GM21576 (cell line): ENCODE data around the gene THADA.

Experiments used
- ATAC-seq: cut with Tn5 transposase; IDR thresholded peaks from one replicate; pipeline ENCODE4 v1.9.1; 2021; ENCODE audit warnings: mild to moderate bottlenecking, moderate library complexity; ENCODE audit not compliant: unreplicated experiment

Gene THADA

DNA sequence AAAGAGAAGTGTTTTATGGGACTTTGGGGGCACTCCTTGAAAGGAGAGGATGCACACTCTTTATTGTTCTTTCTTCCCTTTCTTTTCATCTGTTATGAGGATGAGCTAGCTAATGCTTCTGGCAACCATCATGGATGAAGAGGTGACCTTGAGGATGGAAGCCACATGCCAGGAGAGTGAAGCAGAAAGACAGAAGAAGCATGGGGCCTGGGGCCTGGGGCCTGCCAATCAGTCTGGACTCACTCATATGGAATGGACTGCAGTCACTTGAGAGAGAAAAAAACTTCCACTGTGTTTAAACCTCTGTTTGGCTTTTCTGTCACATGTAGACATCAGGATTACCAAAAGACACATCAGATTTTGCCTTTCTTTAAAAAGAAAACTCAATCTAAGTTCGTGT is 333.6 kb downstream of the THADA start:
- ATAC-seq, result no peak

DNA sequence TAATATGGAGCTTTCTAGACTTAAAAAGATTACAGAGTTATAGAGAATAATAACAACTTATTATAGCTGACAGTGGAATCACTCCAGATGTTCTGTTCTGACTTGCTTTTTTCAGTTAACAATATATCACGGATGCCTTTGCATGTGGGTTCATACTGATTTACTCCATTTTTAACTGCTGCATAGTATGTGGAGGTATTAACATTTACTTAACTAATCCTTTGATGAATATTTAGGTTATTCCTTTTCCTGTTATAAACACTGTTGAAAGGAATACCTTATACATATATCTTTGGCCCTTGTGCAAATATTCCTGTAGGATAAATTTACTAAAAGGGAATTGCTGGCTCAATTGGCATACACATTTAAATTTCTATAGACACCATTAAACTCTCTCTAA is 336.3 kb downstream of the THADA start:
- ATAC-seq, result no peak

- ATAC-seq, result no peak
Measured at GRCh38 chr2:43258547-43259156, 337.2 kb downstream of the THADA start.

DNA sequence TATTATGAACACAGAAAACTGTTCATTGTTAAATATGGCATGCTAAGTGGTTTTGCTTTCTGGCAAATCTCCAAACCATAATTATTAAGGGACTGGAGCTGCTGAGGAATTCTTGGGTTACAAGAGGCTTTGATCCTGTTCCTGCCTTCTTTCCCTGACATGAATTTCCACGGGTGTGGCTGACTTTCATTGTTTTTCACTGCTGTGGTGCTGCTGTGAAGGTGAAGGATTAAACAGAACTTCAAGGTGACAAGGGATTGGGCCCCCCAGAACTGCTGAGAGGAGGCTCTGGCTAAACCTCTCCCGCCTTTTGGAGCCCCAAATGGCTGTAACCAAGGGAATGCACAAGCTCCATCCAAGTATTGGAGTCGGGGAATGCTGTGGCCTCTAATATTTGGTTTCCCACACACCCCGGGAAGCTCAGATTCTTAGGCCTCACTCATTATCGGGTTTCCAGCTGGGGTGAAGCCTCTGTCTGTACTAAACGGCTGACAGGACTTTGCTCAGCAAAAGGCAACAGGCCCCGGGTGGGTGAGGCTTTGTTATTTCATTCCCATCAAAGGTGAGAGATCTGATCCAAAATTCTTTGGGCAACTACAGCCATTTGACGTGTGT is 340.4 kb downstream of the THADA start:
- no peak for ATAC-seq

- ATAC-seq, result no peak
Measured at GRCh38 chr2:43254331-43254730, 341.5 kb downstream of the THADA start.

GRCh38 chr2:43251171-43251731 is 344.6 kb downstream of the THADA start:
- ATAC-seq, result no peak

- ATAC-seq, result no peak
Measured at GRCh38 chr2:43250015-43250414, 345.8 kb downstream of the THADA start.

DNA sequence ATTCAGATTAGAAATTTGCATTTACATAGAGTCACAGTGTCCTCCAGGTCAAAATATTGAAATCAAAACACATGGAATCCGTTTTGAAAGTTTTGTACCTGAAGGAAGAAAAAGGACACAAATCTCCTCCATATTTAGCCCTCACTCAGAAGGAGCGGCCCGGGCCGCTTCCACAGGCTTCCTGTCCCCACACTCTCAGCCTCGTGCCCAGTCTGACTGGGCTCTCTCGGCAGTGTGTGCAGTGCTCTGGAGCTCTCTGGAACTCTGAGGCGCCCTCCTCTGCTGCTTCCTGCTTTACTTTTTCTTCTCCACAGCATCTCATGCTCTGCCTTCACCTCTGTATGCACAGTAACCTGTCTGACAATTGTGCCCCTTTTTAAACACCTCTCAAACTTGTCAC is 347.2 kb downstream of the THADA start:
- no peak for ATAC-seq

- no peak for ATAC-seq
Measured at GRCh38 chr2:43246641-43247040, 349.2 kb downstream of the THADA start.

GRCh38 chr2:43241558-43241957 is 354.3 kb downstream of the THADA start:
- no peak for ATAC-seq

DNA sequence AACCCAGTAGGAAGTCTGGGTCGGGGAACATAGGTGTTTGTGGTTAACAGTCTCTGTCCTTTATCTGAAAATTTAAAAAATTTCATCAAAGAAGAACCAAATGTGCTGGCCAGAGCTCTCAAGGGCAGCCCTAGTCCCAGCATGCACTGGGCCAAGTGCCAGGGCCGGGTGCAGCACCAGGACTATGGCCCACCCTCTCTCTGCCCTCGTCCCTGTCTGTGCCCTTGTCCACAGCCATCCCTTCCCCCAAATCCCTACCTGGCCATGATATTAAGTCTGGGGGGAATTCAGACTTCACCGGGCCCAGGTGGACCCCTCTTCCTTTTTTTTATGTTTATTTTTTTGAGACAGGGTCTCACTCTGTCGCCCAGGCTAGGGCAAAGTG is 355.1 kb downstream of the THADA start:
- no peak for ATAC-seq

DNA sequence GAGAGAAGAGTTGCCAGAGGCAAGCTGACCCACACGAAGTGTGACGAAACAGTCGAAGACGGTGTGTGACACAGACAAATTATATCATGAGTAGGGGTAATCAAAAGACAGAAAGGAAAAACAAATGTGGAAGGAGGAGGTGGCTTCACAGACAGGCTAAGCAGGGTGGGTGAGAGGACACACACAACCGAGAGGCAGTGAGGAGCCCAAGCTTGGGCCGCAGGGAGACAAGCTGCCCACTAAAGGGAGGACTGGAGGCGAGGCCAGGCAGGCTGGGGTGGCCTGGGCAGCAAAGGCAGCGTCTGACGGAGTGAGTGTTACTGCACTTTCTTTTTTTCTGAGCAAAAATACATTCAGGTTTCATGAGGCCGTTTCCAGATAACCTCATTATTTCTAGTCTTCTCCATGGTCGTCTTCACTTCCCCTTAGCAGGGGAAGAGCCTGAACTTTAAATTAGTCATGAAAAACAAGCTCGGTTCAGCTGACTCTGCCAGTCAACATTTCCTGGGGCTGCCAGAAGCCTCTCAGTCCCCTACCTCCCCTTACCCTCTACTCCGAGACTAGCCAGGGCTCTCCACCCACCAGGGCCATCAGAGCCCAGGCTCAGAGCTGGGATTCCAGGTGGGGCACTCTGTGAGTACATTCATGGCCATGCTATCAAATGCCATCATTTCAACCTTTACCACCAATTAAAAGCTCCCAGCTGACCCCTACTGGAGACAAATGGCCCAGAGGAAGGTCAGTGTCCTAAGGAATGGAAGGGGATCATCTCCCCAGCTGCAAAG is 355.7 kb downstream of the THADA start:
- peak; percentile 56 for ATAC-seq

DNA sequence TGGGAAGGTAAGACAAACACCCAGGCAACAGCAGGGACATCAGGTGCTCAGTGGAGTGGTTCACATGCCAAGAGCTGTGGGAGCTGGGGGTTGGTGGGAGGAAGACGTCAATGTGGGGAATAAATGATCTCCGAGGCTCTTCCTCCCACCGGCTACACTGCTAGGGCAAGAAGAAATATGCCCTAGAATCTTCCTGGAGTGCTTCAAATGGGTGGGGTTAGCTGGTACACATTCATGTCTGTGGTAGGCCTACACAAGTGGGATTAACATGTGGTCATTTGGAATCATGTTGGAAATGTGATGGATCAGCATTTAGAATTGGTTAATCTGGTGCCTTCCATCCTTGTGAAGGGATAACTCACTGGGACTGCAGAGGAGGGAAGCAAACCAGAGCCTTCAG is 357.0 kb downstream of the THADA start:
- no peak for ATAC-seq

DNA sequence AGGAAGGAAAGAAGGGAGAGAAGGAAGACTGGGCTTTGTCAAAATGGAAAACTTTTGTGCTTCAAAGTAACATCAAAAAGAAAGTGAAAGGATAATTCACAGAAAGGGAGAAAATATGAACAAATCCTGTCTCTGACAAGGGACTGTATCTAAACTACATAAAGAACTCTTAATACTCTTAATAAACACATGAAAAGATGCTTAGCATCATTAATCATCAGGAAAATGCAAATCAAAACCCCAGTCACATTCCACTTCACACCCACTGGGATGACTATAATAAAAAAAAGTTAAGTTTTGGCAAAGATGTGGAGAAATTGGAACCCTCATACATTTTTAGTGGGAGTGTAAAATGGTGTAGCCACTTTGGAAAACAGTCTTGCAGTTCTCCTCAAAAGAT is 357.7 kb downstream of the THADA start:
- no peak for ATAC-seq

DNA sequence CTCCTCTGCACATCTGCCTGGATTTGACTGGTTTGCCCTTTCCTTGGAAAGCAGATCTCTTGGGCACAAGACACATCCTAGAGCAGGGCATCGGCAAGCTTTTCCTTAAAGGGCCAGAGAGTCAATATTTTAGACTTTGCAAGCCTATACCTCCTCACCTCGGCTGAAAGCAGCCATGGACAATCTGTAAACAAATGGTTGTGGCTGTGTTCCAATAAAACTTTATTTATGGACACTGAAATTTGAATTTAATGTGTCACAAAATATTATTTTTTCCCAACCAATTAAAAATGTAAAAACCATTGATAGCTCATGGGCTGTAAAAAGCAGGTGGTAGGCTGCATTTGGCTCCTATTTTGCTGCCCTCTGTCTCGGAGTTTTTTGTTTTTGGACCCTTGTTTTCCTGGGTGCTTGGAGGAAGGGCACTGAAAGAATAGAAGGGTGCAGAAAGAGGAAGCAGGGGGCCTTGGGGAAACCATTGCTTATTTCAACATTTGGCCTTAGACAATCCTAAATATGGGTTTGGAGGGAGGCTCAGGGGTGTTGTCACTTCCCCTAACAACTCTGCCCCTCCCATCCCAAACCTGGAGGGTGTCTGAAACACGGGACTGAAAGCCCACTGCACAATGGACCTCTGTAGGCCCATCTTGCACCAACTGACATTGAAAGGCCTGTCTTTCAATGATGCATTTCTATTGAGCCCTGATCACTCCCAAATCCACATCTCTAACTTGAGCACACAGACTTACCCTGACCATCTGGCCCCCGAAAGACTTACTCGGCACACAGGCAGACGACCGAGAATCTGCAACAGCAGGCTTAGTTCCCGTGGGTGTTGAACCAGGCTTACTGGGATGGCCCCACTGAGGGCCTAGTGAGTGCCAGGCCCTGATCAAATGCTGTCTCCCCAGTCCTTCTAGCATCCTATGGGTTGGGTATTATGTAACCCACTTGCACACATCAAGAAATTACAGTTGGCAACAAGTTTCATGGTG is 362.3 kb downstream of the THADA start:
- ATAC-seq, result no peak

GRCh38 chr2:43230951-43231827 is 364.6 kb downstream of the THADA start:
- no peak for ATAC-seq

DNA sequence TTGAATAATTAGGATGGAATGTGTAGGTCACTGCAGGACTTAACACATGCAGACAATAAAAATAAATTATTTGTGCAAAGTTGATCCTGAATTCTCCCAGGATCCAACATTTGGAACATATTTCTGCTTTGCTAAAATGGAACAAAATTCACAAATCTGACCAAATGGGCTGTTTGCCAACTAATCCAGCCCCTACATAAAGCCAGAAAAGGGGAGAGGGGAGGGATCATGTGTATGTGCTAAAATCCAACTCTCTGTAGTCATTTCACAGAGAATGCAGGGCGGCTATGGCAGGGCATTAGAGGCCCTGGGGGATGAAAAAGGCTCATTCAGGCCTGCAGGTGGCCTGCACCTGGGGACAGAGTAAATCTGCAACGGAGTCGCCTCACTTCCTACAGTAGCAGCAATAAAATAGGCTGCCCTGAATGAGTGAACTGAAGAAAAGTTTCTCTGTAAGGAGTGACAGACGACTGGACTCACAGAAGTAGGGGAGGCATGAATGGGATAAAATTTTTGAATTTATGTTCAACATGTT is 365.4 kb downstream of the THADA start:
- ATAC-seq, result no peak

GRCh38 chr2:43228756-43229659 is 366.8 kb downstream of the THADA start:
- ATAC-seq, result no peak
